NB4 (cell line): ENCODE measurements around the gene METAP1D.

Experiments
- DNase-seq: peaks from one replicate; pipeline ENCODE4 v3.0.0; 2010; ENCODE audit warnings: low read depth
- H3K4me3 ChIP-seq: one replicate; pipeline ENCODE4 v1.5.1; 2011; ENCODE audit warnings: mild to moderate bottlenecking, low read depth, low read length, moderate library complexity
- MYC ChIP-seq: IDR thresholded peaks from 2 replicates; pipeline ENCODE4 v1.6.1; 2011; ENCODE audit warnings: low read depth, low read length
- POLR2A ChIP-seq: IDR thresholded peaks from 2 replicates; pipeline ENCODE4 v1.6.1; 2011; ENCODE audit warnings: mild to moderate bottlenecking; ENCODE audit not compliant: insufficient read length; ENCODE audit errors: extremely low read depth
- TF ChIP-seq, protein P1 (sequence below): IDR thresholded peaks from one replicate; pipeline ENCODE4 v1.5.1; 2012; ENCODE audit warnings: low read depth, low read length
- TF ChIP-seq, protein P2 (sequence below): IDR thresholded peaks from 2 replicates; pipeline ENCODE4 v1.6.1; 2011; ENCODE audit warnings: low read depth, low read length

The METAP1D gene

DNA sequence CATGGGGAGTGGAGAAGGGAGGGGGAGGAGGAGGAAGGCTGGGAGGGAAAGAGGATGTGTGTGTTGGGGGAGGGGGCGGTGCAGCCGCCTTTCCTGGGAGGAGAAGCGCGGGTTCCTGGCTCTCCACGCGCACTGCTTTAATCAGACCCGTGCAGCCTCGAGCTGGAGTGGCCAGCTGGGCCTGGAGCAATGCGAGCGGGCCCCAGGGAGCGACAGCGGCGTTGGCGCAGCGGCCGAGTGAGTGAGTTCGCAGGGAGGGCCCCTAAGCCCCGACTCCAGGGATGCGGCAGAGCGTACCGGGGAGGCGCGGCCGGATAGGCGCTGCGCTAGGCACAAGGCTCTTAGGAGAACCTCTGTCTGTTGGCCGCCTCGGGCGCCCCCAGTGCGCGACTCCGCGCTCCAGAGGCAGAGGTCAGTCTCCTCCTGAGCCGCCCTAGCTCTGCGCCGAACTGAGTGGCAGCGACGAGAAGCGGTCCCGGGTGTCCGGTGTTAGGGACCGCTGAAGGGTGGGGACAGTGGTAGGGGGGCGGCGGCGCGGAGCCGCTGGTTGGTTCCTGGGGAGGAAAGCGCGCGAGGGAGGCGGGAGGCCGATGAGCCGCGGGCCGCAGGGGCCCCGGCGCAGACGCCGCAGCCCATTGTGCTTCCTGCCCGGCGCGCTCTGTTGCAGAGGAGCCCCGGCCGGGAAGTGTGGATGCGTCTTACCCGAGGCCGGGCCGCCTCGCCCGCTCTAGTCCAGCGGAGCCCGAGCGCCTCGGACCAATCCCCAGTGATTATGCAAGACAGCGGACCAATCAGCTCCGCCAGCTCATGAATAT is 85.1 kb downstream of the METAP1D start:
- H3K4me3 ChIP-seq, result peak overlapping the region; percentile 53
- TF ChIP-seq MYC (peak; percentile 13; the same call in 1 of the 2 replicates), POLR2A (peak; percentile 72)
- TF ChIP-seq, protein P1, sequence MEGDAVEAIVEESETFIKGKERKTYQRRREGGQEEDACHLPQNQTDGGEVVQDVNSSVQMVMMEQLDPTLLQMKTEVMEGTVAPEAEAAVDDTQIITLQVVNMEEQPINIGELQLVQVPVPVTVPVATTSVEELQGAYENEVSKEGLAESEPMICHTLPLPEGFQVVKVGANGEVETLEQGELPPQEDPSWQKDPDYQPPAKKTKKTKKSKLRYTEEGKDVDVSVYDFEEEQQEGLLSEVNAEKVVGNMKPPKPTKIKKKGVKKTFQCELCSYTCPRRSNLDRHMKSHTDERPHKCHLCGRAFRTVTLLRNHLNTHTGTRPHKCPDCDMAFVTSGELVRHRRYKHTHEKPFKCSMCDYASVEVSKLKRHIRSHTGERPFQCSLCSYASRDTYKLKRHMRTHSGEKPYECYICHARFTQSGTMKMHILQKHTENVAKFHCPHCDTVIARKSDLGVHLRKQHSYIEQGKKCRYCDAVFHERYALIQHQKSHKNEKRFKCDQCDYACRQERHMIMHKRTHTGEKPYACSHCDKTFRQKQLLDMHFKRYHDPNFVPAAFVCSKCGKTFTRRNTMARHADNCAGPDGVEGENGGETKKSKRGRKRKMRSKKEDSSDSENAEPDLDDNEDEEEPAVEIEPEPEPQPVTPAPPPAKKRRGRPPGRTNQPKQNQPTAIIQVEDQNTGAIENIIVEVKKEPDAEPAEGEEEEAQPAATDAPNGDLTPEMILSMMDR, result no peak
- TF ChIP-seq, protein P2, sequence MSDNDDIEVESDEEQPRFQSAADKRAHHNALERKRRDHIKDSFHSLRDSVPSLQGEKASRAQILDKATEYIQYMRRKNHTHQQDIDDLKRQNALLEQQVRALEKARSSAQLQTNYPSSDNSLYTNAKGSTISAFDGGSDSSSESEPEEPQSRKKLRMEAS, result 0 out of 2 replicates have a peak, but pooled peaks have one; percentile 4

DNA sequence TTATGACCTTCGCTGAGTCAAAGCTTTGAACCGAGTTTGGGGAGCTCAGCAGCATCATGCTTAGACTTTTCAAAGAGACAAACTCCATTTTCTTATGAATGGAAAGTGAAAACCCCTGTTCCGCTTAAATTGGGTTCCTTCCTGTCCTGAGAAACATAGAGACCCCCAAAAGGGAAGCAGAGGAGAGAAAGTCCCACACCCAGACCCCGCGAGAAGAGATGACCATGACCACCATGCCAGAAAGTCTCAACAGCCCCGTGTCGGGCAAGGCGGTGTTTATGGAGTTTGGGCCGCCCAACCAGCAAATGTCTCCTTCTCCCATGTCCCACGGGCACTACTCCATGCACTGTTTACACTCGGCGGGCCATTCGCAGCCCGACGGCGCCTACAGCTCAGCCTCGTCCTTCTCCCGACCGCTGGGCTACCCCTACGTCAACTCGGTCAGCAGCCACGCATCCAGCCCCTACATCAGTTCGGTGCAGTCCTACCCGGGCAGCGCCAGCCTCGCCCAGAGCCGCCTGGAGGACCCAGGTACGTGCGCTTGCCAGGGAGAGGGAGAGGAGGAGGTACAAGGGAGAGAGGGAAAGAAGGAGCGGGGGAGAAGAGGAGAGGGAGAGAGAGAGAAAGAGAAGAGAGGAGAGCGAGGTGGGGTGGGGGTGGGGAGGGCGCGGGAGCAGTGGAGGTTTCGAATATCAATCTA is 85.9 kb downstream of the METAP1D start, which contains the start of gene DLX1:
DLX1 (plus strand) TSS at position 48 of the 700 bp plus-strand sequence; CDS start at position 219, 171 bp downstream.
- no peak for DNase-seq
- peak within 1 kb of the TSS; percentile 53 for H3K4me3 ChIP-seq
- TF ChIP-seq, protein P1, result no peak
- TF ChIP-seq, protein P2, result no peak
- TF ChIP-seq MYC, result no peak
- no peak for TF ChIP-seq POLR2A

More for the DNA sequence above, 85.1 kb downstream of the METAP1D start:
- DNase-seq, result peak; percentile 98

DNA sequence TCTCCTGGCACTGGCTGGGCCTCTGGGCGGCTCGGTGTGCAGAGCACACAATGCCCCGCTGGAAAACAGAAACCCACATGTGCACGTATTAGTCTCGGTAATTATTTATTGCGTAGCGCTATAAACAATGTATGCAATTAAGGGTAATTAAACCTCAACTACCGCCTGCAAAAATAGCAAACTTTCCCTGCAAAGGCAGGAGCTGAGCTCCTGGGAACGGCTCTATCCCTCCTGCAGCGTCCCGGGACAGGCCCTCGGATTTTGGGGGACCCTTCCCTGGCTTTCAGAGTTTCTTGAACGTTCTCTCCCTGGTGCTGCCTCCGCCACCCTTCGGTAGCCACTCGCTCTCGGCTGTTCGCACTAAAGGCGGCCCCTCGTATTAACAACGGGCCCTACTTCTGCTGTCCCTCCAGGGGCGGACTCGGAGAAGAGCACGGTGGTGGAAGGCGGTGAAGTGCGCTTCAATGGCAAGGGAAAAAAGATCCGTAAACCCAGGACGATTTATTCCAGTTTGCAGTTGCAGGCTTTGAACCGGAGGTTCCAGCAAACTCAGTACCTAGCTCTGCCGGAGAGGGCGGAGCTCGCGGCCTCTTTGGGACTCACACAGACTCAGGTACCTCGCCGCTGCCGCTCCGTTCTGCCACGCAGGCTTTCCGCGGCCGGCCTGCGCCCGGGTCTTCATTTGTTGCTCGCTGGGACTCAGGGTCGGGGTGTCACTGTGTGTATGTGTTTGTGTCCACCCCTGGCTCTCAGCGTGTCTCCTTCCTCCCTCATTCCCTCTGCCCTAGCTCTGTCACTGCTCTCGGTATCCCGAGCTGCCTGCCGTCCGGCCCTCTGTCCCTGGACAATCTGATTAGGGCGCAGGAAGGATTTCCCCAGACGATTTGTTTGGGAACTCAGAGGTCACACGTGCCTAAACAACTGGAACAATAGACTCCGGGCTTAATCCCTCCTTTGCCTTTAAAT is 86.8 kb downstream of the METAP1D start:
- peak; percentile 45 for DNase-seq
- peak overlapping the region; percentile 35 for H3K4me3 ChIP-seq
- no peak for TF ChIP-seq MYC
- TF ChIP-seq, protein P2, result no peak
- TF ChIP-seq, protein P1, result no peak
- TF ChIP-seq POLR2A, result no peak

DNA sequence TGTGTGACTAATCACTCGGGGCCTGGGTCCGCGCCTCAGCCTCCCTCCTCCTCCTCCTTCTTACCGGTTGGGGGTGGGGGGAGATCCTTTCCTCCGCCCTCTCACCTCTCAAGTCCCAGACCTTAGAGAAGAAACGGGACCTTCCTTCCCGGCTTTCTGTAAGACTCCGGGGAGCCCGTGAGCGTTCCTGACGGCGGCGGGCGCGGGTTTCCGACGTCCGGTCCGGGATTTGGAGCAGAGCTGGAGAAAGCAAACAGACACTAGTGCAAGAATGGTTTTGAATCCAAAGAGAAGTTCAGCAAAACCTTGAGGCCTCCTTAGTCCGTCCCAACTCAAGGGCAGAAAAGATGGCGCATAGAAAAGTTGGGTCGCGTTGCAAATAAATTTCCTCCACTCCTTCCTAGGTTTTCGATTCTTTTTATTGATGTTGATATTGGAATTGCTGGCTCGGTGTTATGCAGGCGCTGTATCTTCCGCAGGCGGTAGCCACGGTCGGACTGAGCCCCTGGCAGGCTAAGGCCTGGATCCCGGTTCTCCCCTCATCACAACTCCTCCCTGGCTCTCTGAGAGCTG is 87.5 kb downstream of the METAP1D start:
- no peak overlapping the region for H3K4me3 ChIP-seq
- no peak for DNase-seq
- TF ChIP-seq, protein P1, result no peak
- TF ChIP-seq POLR2A (no peak), MYC (no peak)
- TF ChIP-seq, protein P2, result no peak

DNA sequence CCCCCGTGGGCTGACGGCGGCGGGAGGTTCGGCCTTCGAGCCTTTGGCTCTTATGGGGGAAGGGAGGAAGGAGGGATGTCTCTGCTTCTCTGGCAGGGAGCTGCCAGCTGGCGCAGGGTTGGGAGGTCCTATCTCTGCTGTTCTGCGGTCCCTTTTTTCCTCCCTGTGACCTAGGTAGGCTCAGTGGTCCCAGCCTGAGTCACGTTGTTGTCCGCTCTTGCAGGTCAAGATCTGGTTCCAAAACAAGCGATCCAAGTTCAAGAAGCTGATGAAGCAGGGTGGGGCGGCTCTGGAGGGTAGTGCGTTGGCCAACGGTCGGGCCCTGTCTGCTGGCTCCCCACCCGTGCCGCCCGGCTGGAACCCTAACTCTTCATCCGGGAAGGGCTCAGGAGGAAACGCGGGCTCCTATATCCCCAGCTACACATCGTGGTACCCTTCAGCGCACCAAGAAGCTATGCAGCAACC is 88.1 kb downstream of the METAP1D start:
- TF ChIP-seq MYC (no peak), POLR2A (no peak)
- TF ChIP-seq, protein P1, result no peak
- TF ChIP-seq, protein P2, result no peak
- DNase-seq, result no peak
- no peak overlapping the region for H3K4me3 ChIP-seq
